Esophagus squamous epithelium (tissue), 4 donors: ENCODE data around the gene DUSP15.

ENCODE experiments used
- POLR2A ChIP-seq, 4 donors: fragments of 450-650 bp; IDR thresholded peaks; one replicate each; pipeline ENCODE4 v1.6.1; 2017; ENCODE audit warnings: antibody characterized with exemption in 4 of 4, mild to moderate bottlenecking in 4 of 4, moderate library complexity in 3 of 4
- TF ChIP-seq, protein P1 (sequence below), 6 experiments: fragments of 450-650 bp in 4 of 6; fragments of 200-600 bp in 2 of 6; sonication (generic) in 2 of 6; IDR thresholded peaks; one replicate each; pipeline ENCODE4 v1.5.1; 2016 to 2019; ENCODE audit warnings: antibody characterized with exemption in 6 of 6, mild to moderate bottlenecking in 4 of 6, moderate library complexity in 4 of 6

DNA sequence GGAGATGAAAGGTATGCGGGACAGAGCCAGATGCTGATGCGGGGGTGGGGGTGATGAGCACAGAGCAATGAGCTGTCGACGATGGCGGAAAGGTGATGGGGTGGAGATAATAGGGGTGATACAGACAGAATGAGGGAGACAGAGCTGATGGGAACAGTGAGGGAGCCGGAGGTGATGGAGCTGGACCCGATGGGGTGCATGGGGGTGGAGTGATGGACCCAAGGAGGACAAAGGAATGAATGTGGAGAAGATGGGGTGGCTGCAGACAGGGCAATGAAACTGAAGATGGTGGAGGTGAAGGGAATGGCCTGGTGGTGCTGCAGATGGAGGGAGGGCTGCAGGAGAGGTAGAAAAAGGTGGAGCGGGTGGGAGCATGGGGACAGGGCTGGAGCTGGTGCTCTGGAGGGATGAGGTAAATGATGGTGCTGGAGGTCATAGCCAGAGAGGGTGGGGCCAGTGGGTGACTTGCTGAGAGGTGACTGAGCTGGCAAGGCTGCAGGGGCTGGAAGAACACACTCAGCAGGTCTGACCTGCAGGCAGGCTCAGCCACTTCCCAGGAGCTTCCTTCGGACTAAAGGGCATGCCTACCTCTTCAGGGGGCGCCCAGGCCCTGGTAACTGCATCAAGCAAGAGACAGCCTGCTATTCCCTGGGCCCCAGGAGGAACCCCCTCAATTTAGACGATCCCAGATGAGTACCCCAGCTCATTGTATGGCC is 18.9 kb downstream of the DUSP15 start:
- TF ChIP-seq, protein P1, sequence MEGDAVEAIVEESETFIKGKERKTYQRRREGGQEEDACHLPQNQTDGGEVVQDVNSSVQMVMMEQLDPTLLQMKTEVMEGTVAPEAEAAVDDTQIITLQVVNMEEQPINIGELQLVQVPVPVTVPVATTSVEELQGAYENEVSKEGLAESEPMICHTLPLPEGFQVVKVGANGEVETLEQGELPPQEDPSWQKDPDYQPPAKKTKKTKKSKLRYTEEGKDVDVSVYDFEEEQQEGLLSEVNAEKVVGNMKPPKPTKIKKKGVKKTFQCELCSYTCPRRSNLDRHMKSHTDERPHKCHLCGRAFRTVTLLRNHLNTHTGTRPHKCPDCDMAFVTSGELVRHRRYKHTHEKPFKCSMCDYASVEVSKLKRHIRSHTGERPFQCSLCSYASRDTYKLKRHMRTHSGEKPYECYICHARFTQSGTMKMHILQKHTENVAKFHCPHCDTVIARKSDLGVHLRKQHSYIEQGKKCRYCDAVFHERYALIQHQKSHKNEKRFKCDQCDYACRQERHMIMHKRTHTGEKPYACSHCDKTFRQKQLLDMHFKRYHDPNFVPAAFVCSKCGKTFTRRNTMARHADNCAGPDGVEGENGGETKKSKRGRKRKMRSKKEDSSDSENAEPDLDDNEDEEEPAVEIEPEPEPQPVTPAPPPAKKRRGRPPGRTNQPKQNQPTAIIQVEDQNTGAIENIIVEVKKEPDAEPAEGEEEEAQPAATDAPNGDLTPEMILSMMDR (IDR thresholded peaks at IDR 0.05) = no peak
- TF ChIP-seq POLR2A (IDR thresholded peaks at IDR 0.05) = no peak
